A549 (cell line): Measurements from ENCODE around the gene SEMA6D. TPM values are rescaled to one million over a fixed set of nuclear protein-coding genes. Genes with fewer than 3 reads are reported as not detected.
A peak's percentile ranks its signal among the peaks of the same experiment; 100 is the strongest.

Source experiments
- ATAC-seq, 2 experiments: fragments of 200-7000 bp in 1 of 2; fragments of >200 bp in 1 of 2; cut with Nextera tagmentation in 1 of 2; cut with Tn5 transposase in 1 of 2; 3 replicates each; pipeline versions ENCODE4 v1.8.0 to v1.9.1; 2018 to 2020; ENCODE audit warnings: mild to moderate bottlenecking in 1 of 2, moderate library complexity in 1 of 2
- CTCF ChIA-PET: fragments of 300-600 bp; sonication (Branson Sonifier 250); formaldehyde crosslinking; extraction: SDS; loops from one replicate; lab custom pipeline; 2021; ENCODE audit warnings: antibody characterized with exemption, inconsistent platforms; lab: Yijun Ruan, JAX
- POLR2A ChIA-PET: fragments of 350-600 bp; formaldehyde crosslinking; extraction: SDS; loops from one replicate; lab custom pipeline; 2021; ENCODE audit warnings: antibody characterized with exemption, inconsistent platforms; lab: Yijun Ruan, JAX
- DNase-seq, 2 experiments: peaks; one replicate each; pipeline versions ENCODE4 v3.0.0 to v3.0.0-alpha.2; 2011 to 2016; ENCODE audit warnings: low read depth in 1 of 2, low spot score in 1 of 2
- FAIRE-seq: peaks from 2 replicates; lab custom pipeline; 2011; peaks lifted over from hg19 to GRCh38; lab: Jason Lieb, UNC
- H3K27ac ChIP-seq, 2 experiments: fragments of >200 bp; sonication (Bioruptor Twin); formaldehyde crosslinking; 3 replicates each; pipeline ENCODE4 v1.5.1; 2016 to 2017
- H3K4me1 ChIP-seq: fragments of >200 bp; sonication (Bioruptor Twin); formaldehyde crosslinking; 3 replicates; pipeline ENCODE4 v1.6.1; 2016
- H3K4me2 ChIP-seq: fragments of >200 bp; sonication (Bioruptor Twin); formaldehyde crosslinking; 3 replicates; pipeline ENCODE4 v1.6.1; 2016
- H3K4me3 ChIP-seq: fragments of >200 bp; sonication (Bioruptor Twin); formaldehyde crosslinking; 3 replicates; pipeline ENCODE4 v1.5.1; 2016
- H3K9me3 ChIP-seq: fragments of >200 bp; sonication (Bioruptor Twin); formaldehyde crosslinking; 3 replicates; pipeline ENCODE4 v1.6.1; 2016
- EP300 ChIP-seq, 2 experiments: fragments of >200 bp; sonication (Bioruptor Twin); formaldehyde crosslinking; IDR thresholded peaks; 2 replicates in 1 of 2; 3 replicates in 1 of 2; pipeline ENCODE4 v1.6.1; 2016 to 2017
- ESRRA ChIP-seq: fragments of 150-350 bp; IDR thresholded peaks from 2 replicates; pipeline ENCODE4 v1.6.1; 2014; ENCODE audit warnings: mild to moderate bottlenecking, low read length, borderline replicate concordance
- FOSL2 ChIP-seq, 2 experiments: fragments of 450-650 bp in 1 of 2; fragments of >200 bp in 1 of 2; sonication (Bioruptor Twin) in 1 of 2; formaldehyde crosslinking; IDR thresholded peaks; 2 replicates each; pipeline versions ENCODE4 v1.5.0 to v1.6.1; 2016 to 2020; ENCODE audit warnings: mild to moderate bottlenecking in 1 of 2, moderate library complexity in 1 of 2
- HOXB5 ChIP-seq: fragments of 250-450 bp; sonication (Bioruptor Pico); IDR thresholded peaks from 2 replicates; pipeline ENCODE4 v1.5.0; 2020; ENCODE audit warnings: mild to moderate bottlenecking, moderate library complexity
- JUN ChIP-seq, 2 experiments: fragments of >200 bp; sonication (Bioruptor Twin); formaldehyde crosslinking; IDR thresholded peaks; 2 replicates in 1 of 2; 3 replicates in 1 of 2; pipeline ENCODE4 v1.6.1; 2016 to 2017
- MYC ChIP-seq: IDR thresholded peaks from 2 replicates; pipeline ENCODE4 v1.6.1; 2012; ENCODE audit warnings: mild to moderate bottlenecking, inconsistent platforms, low read length, improper control_type of control experiment, borderline replicate concordance
- NFE2L2 ChIP-seq: fragments of 150-350 bp; conservative IDR thresholded peaks from 2 replicates; pipeline ENCODE4 v1.6.1; 2014; ENCODE audit warnings: low read length
- PHF8 ChIP-seq: fragments of 200-600 bp; sonication (generic); IDR thresholded peaks from 2 replicates; pipeline ENCODE4 v1.6.1; 2016; ENCODE audit warnings: low read depth, mild to moderate bottlenecking, antibody characterized with exemption, moderate library complexity, borderline replicate concordance
- POLR2AphosphoS2 ChIP-seq: conservative IDR thresholded peaks from 2 replicates; pipeline ENCODE4 v1.6.1; 2012; ENCODE audit warnings: low read length, improper control_type of control experiment, inconsistent platforms
- RNF2 ChIP-seq: fragments of 200-600 bp; sonication (generic); IDR thresholded peaks from 2 replicates; pipeline ENCODE4 v1.6.1; 2016; ENCODE audit warnings: low read depth, mild to moderate bottlenecking, antibody characterized with exemption, moderate library complexity, borderline replicate concordance
- SMC3 ChIP-seq: fragments of >200 bp; sonication (Bioruptor Twin); formaldehyde crosslinking; IDR thresholded peaks from 3 replicates; pipeline ENCODE4 v1.6.1; 2018; ENCODE audit warnings: inconsistent platforms
- TP53 ChIP-seq: fragments of 250-450 bp; sonication (Bioruptor Pico); IDR thresholded peaks from 2 replicates; pipeline ENCODE4 v1.5.0; 2021; ENCODE audit warnings: mild to moderate bottlenecking, moderate library complexity
- WGBS: methylation state at CpG from one replicate; pipeline ENCODE4 v1.1.6; 2017; ENCODE audit errors: missing lambda C conversion rate; 5-methylcytosine and 5-hydroxymethylcytosine counted together
- polyA minus RNA-seq: library from RNA; depleted of rRNA, polyadenylated mRNA; stranded (reverse); fragments of >200 nt; gene quantifications from 2 replicates; pipeline ENCODE4 v1.2.3, GENCODE V29; 2011; rRNA and poly(A)+ RNA removed
- polyA plus RNA-seq, 4 experiments: library from polyadenylated mRNA; depleted of rRNA in 3 of 4; stranded (reverse); fragments of >200 nt; fragmentation: RNase III in 1 of 4; extraction: RNeasy Plus Mini Kit Qiagen cat#74134 plus additional on column Dnase treatment in 1 of 4; gene quantifications; 2 replicates in 3 of 4; 3 replicates in 1 of 4; pipeline ENCODE4 v1.2.3, GENCODE V29; 2011 to 2017
- TF ChIP-seq, protein P1 (sequence below): IDR thresholded peaks from 2 replicates; pipeline ENCODE4 v1.6.1; 2012
- TF ChIP-seq, protein P2 (sequence below): fragments of 250-450 bp; sonication (Bioruptor Pico); IDR thresholded peaks from 2 replicates; pipeline ENCODE4 v1.5.0; 2021; ENCODE audit warnings: mild to moderate bottlenecking, moderate library complexity, borderline replicate concordance

The SEMA6D gene, protein sequence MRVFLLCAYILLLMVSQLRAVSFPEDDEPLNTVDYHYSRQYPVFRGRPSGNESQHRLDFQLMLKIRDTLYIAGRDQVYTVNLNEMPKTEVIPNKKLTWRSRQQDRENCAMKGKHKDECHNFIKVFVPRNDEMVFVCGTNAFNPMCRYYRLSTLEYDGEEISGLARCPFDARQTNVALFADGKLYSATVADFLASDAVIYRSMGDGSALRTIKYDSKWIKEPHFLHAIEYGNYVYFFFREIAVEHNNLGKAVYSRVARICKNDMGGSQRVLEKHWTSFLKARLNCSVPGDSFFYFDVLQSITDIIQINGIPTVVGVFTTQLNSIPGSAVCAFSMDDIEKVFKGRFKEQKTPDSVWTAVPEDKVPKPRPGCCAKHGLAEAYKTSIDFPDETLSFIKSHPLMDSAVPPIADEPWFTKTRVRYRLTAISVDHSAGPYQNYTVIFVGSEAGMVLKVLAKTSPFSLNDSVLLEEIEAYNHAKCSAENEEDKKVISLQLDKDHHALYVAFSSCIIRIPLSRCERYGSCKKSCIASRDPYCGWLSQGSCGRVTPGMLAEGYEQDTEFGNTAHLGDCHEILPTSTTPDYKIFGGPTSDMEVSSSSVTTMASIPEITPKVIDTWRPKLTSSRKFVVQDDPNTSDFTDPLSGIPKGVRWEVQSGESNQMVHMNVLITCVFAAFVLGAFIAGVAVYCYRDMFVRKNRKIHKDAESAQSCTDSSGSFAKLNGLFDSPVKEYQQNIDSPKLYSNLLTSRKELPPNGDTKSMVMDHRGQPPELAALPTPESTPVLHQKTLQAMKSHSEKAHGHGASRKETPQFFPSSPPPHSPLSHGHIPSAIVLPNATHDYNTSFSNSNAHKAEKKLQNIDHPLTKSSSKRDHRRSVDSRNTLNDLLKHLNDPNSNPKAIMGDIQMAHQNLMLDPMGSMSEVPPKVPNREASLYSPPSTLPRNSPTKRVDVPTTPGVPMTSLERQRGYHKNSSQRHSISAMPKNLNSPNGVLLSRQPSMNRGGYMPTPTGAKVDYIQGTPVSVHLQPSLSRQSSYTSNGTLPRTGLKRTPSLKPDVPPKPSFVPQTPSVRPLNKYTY
- not detected in 2 replicates for polyA plus RNA-seq (2011; rRNA removed)
- under 0.01 TPM in 1 of 2 replicates, not detected in the other for polyA plus RNA-seq (2012; cell fraction: cytosol; rRNA removed)
- not detected in 2 replicates for polyA plus RNA-seq (2012; cell fraction: nucleus; rRNA removed)
- polyA plus RNA-seq (2017; fragmentation: RNase III; extraction: RNeasy Plus Mini Kit Qiagen cat#74134 plus additional on column Dnase treatment), result not detected in 3 replicates
- not detected in 2 replicates for polyA minus RNA-seq

DNA sequence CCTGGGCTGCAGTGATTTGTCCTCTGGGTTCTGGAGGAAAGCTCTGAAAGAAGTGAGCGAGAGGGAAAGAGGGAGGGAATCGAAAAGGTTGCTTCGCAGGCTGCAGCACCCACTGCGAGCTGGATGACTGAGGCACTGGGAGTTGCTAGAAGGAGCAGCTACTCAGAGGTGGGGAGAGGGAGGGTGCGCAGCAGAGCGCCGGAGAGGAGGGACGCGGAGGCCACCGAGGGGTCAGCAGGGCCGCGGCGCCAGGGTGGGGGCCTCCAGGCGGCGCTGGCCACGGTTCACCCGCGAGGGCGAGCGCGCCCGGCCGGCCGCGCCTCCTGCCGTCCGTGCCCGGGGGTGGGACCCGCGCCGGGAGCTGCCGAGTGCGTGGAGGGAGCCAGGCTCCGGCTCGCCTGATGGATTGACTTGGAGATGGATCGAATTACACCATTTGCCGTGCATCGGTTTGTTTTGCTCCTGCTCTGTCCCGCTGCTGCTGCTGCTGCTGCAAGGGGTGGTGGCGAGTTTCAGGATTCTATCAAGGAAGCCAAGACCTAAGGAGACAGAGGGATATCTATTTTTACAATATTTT lies at the start of gene SEMA6D:
TSS of gene SEMA6D (plus strand) at position 470 of the 577 bp plus-strand sequence. CDS start 42,294 bp downstream, outside the sequence.
- 1% methylated on average over 12 of the region's 40 CpGs for WGBS
- no peaks in the 10 kb centered on the region for H3K4me1 ChIP-seq
- POLR2A ChIA-PET, result no interaction called here
- peak within 1 kb of the TSS; percentile 86 for H3K4me2 ChIP-seq
- TF ChIP-seq JUN (IDR thresholded peaks at IDR 0.05) (no peak), SMC3 (0 out of 3 replicates have a peak, but pooled peaks have one; percentile 8)
- no peak for FAIRE-seq
- peak; percentile 12 to 15 for DNase-seq
- H3K9me3 ChIP-seq, result no peaks in the 10 kb centered on the region
- ATAC-seq, result peak; percentile 63 to 83
- H3K27ac ChIP-seq, result no peak within 1 kb of the TSS
- CTCF ChIA-PET, result interaction anchor here (0.9 kb wide), 1 partner anchor 507 kb away, joined by 4 read pairs; no protein-coding TSS in a partner anchor
- peak within 1 kb of the TSS; percentile 38; the same call in 2 of the 3 replicates for H3K4me3 ChIP-seq

DNA sequence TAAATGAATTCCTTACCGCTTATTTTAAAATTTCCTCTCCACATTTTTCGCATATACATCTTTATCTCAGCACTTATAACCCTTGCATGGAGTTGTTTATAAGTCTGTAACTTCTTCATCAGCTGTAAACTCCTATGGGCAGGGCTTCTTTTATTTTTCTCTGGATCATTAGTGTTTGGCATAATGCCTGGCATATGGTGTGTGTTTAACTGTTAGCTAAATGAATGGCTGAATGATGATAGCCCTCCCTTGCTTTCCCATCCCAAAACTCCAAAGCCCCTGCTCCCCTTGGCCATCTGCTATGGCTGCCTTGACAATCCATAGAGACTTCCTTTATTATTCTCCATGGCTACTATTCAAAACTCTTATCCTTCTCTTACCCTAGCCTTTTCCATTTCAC lies 48.1 kb upstream of the SEMA6D start:
- Histone ChIP-seq H3K4me3 (no peak overlapping the region), H3K27ac (no peak overlapping the region), H3K9me3 (no peaks in the 10 kb centered on the region), H3K4me1 (no peaks in the 10 kb centered on the region)
- no peak for ATAC-seq
- 38% methylated on average over 2 of the region's 2 CpGs for WGBS
- DNase-seq, result no peak
- no peak for TF ChIP-seq JUN (IDR thresholded peaks at IDR 0.05)
- TF ChIP-seq, protein P1, sequence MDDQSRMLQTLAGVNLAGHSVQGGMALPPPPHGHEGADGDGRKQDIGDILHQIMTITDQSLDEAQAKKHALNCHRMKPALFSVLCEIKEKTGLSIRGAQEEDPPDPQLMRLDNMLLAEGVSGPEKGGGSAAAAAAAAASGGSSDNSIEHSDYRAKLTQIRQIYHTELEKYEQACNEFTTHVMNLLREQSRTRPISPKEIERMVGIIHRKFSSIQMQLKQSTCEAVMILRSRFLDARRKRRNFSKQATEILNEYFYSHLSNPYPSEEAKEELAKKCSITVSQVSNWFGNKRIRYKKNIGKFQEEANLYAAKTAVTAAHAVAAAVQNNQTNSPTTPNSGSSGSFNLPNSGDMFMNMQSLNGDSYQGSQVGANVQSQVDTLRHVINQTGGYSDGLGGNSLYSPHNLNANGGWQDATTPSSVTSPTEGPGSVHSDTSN, result no peak
- no peak for TF ChIP-seq TP53 (CRISPR knock-in tag)
- no peak for TF ChIP-seq PHF8
- TF ChIP-seq MYC, result no peak
- TF ChIP-seq FOSL2 (IDR thresholded peaks at IDR 0.05), result no peak
- no peak for TF ChIP-seq FOSL2 (CRISPR knock-in tag; IDR thresholded peaks at IDR 0.05)
- TF ChIP-seq POLR2AphosphoS2, result no peak
- no peak for TF ChIP-seq RNF2
- TF ChIP-seq, protein P2, sequence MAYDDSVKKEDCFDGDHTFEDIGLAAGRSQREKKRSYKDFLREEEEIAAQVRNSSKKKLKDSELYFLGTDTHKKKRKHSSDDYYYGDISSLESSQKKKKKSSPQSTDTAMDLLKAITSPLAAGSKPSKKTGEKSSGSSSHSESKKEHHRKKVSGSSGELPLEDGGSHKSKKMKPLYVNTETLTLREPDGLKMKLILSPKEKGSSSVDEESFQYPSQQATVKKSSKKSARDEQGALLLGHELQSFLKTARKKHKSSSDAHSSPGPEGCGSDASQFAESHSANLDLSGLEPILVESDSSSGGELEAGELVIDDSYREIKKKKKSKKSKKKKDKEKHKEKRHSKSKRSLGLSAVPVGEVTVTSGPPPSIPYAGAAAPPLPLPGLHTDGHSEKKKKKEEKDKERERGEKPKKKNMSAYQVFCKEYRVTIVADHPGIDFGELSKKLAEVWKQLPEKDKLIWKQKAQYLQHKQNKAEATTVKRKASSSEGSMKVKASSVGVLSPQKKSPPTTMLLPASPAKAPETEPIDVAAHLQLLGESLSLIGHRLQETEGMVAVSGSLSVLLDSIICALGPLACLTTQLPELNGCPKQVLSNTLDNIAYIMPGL (CRISPR knock-in tag), result no peak
- no peak for TF ChIP-seq HOXB5 (CRISPR knock-in tag)
- no peak for TF ChIP-seq EP300 (IDR thresholded peaks at IDR 0.05)
- TF ChIP-seq ESRRA, result no peak
- TF ChIP-seq NFE2L2, result no peak
- TF ChIP-seq, all 56 proteins: peak for 0
- ChIA-PET POLR2A (no interaction called here), CTCF (no interaction called here)
- H3K4me2 ChIP-seq, result no peak overlapping the region
- FAIRE-seq, result no peak
